GM06990 (cell line): Measurements from ENCODE around the gene MEIOB.
"Not testable (repeated sequence)": the region's sequence is repeated elsewhere in the genome, so short reads cannot be mapped to it uniquely, and the experiment has no call there.

ENCODE experiments used
- DNase-seq: peaks from one replicate; pipeline ENCODE4 v3.0.0-alpha.2; 2011; ENCODE audit not compliant: insufficient read length; ENCODE audit errors: extremely low read depth
- H3K27me3 ChIP-seq: replicated peaks from 2 replicates; pipeline ENCODE4 v1.6.0; 2011; ENCODE audit warnings: low read length; ENCODE audit not compliant: control insufficient read depth, insufficient read depth
- H3K36me3 ChIP-seq: 2 replicates; pipeline ENCODE4 v1.5.1; 2011; ENCODE audit warnings: low read length; ENCODE audit not compliant: control insufficient read depth, insufficient read depth
- H3K4me3 ChIP-seq: replicated peaks from 2 replicates; pipeline ENCODE4 v1.5.1; 2011; ENCODE audit warnings: low read depth, mild to moderate bottlenecking, control low read depth, low read length
- CTCF ChIP-seq: IDR thresholded peaks from 2 replicates; pipeline ENCODE4 v1.5.1; 2011; ENCODE audit warnings: low read length, control low read depth, mild to moderate bottlenecking, inconsistent platforms; ENCODE audit not compliant: insufficient read depth, poor library complexity, severe bottlenecking

The MEIOB gene

GRCh38 chr16:1871974-1872635, at the start of gene MEIOB:
Gene MEIOB (minus strand): TSS chr16:1872164. CDS start chr16:1868175, 3,989 bp downstream.
- H3K4me3 ChIP-seq = no peak within 1 kb of the TSS
- TF ChIP-seq CTCF = no peak
- DNase-seq = peak; percentile 13
- H3K27me3 ChIP-seq = no peaks in the 10 kb centered on the region
- H3K36me3 ChIP-seq = no peaks in the 10 kb centered on the region

GRCh38 chr16:1920727-1921171, 48.8 kb upstream of the MEIOB start:
- no peak for TF ChIP-seq CTCF
- no peak overlapping the region for H3K4me3 ChIP-seq
- no peaks in the 10 kb centered on the region for H3K36me3 ChIP-seq
- no peak for DNase-seq
- H3K27me3 ChIP-seq = peaks cover 2% of the 10 kb centered on the region

GRCh38 chr16:1920122-1920521, 48.2 kb upstream of the MEIOB start:
- DNase-seq, H3K27me3 ChIP-seq, H3K36me3 ChIP-seq, H3K4me3 ChIP-seq: not testable (repeated sequence)

- DNase-seq = no peak
- Histone ChIP-seq H3K27me3 (peaks cover 2% of the 10 kb centered on the region), H3K36me3 (no peaks in the 10 kb centered on the region), H3K4me3 (no peak overlapping the region)
- TF ChIP-seq CTCF = no peak
Measured at GRCh38 chr16:1919327-1919998, 47.5 kb upstream of the MEIOB start.

GRCh38 chr16:1918351-1919326, 46.7 kb upstream of the MEIOB start, which contains the start of gene HS3ST6:
Gene HS3ST6 (minus strand): TSS chr16:1918415. CDS start chr16:1918323, 92 bp downstream.
- peaks cover 2% of the 10 kb centered on the region for H3K27me3 ChIP-seq

More at GRCh38 chr16:1918351-1919326, 46.7 kb upstream of the MEIOB start, which contains the start of gene HS3ST6:
- Histone ChIP-seq H3K36me3 (no peaks in the 10 kb centered on the region), H3K4me3 (no peak within 1 kb of the TSS)
- no peak for DNase-seq
- TF ChIP-seq CTCF = no peak
